BJ (cell line): ENCODE results near the gene SLC35E3. TPM values are rescaled to one million over a fixed set of nuclear protein-coding genes. Genes with fewer than 3 reads are reported as not detected.
A peak's percentile ranks its signal among the peaks of the same experiment; 100 is the strongest.
"Not testable (repeated sequence)": the region's sequence is repeated elsewhere in the genome, so short reads cannot be mapped to it uniquely, and the experiment has no call there.

ENCODE experiments used
- CTCF ChIA-PET: fragments of 350-600 bp; formaldehyde crosslinking; extraction: SDS; loops from one replicate; lab custom pipeline; 2021; ENCODE audit warnings: antibody characterized with exemption, inconsistent platforms; lab: Yijun Ruan, JAX
- POLR2A ChIA-PET: fragments of 300-600 bp; sonication (Branson Sonifier 250); formaldehyde crosslinking; extraction: SDS; loops from one replicate; lab custom pipeline; 2021; ENCODE audit warnings: antibody characterized with exemption; lab: Charles Lee
- DNase-seq: peaks from one replicate; pipeline ENCODE4 v3.0.0-alpha.2; 2011; ENCODE audit warnings: low read depth
- H3K27me3 ChIP-seq: 2 replicates; pipeline ENCODE4 v1.6.0; 2011; ENCODE audit warnings: low read length; ENCODE audit not compliant: control insufficient read depth, insufficient read depth
- H3K36me3 ChIP-seq: 2 replicates; pipeline ENCODE4 v1.5.1; 2011; ENCODE audit warnings: low read length; ENCODE audit not compliant: control insufficient read depth, insufficient read depth
- H3K4me3 ChIP-seq: 2 replicates; pipeline ENCODE4 v1.5.1; 2011; ENCODE audit warnings: low read depth, mild to moderate bottlenecking, control low read depth, low read length
- polyA plus RNA-seq: library from polyadenylated mRNA; depleted of rRNA; stranded (reverse); fragments of >200 nt; gene quantifications from 2 replicates; pipeline ENCODE4 v1.2.3, GENCODE V29; 2011
- TF ChIP-seq, protein P1 (sequence below): IDR thresholded peaks from 2 replicates; pipeline ENCODE4 v1.5.1; 2011; ENCODE audit warnings: low read depth, mild to moderate bottlenecking, control low read depth, inconsistent platforms, low read length, moderate library complexity; ENCODE audit not compliant: insufficient read depth

SLC35E3 gene
- polyA plus RNA-seq, 1 experiment, result 5.7 TPM

DNA sequence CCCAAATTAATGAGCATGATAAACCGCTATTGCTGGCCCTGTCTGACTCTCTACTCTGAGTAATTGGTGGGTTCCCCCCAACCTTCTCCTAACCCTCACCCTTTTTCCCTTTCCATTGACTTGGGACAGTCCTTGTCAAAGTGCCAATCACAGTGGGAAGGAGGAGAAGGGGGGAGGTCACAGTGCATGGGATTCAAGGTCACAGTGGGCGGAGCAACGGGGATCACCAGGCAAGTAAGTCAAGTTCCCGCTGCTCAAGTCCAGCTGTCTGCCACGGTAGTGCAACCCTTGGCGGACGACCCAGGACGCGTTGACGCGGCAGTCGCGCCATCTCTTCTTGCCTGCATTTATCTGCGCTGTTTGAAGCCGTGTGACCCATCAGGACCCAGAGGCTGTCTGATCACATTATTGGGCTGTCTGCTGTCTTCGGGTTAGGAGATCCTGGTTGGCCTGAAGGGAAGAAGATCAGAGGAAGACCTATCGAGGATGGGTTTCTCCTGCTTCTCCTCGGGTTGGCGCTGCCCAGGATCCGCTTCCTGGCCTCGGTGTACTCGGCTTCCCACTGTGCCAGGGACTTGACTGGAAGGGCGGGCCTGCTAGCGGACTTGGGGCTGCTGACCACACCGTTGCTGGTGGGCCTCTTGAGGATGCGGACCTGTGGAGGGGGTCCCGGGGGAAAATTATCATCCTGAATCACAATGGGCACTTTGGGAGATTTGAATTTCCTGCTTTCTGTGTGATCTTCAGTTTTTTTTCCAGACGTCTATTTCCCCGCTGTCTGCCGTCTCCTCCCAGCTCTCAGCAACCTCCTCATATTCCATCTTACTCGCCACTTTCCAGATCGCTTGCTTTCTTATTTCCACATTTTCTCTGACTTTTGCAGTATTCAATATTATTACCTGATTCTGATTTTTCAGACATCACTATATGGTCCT is 58.9 kb downstream of the SLC35E3 start:
- Histone ChIP-seq H3K36me3 (no peaks in the 10 kb centered on the region), H3K4me3 (no peak overlapping the region), H3K27me3 (no peaks in the 10 kb centered on the region)
- no peak for DNase-seq
- TF ChIP-seq, protein P1, sequence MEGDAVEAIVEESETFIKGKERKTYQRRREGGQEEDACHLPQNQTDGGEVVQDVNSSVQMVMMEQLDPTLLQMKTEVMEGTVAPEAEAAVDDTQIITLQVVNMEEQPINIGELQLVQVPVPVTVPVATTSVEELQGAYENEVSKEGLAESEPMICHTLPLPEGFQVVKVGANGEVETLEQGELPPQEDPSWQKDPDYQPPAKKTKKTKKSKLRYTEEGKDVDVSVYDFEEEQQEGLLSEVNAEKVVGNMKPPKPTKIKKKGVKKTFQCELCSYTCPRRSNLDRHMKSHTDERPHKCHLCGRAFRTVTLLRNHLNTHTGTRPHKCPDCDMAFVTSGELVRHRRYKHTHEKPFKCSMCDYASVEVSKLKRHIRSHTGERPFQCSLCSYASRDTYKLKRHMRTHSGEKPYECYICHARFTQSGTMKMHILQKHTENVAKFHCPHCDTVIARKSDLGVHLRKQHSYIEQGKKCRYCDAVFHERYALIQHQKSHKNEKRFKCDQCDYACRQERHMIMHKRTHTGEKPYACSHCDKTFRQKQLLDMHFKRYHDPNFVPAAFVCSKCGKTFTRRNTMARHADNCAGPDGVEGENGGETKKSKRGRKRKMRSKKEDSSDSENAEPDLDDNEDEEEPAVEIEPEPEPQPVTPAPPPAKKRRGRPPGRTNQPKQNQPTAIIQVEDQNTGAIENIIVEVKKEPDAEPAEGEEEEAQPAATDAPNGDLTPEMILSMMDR, result no peak
- ChIA-PET POLR2A (no interaction called here), CTCF (interaction anchor here (1.2 kb wide), 1 partner anchor 10 kb away, joined by 3 read pairs; no protein-coding TSS in a partner anchor)

DNA sequence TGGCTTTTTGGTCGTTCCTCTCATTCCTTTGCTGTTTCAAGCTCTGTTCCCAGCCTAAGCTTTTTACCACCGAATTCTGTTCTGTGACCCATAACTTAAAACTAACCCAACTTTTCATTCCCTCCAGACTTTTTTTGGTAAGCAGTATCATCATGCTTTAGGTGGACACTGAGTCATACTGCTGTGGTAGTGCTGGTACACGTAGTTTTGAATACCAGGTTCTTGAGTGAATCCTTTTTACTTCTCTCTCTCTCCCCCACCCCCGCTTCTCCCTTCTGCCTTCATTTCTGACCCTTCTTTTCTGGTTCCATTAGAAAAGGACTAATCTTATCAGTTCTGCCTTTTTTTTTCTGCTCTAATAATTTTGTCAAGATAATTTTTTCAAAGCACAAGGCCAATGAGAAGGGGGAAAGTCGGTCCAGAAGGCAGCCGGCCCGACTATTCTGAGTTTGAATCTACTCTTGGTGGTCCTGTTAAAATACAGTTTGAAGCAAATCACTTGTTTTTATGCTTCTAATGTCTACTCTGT is 59.7 kb downstream of the SLC35E3 start:
- no peak overlapping the region for H3K4me3 ChIP-seq
- TF ChIP-seq, protein P1, result no peak
- DNase-seq, result no peak
- H3K36me3 ChIP-seq, result no peaks in the 10 kb centered on the region; the same call in 1 of the 2 replicates
- POLR2A ChIA-PET, result no interaction called here
- CTCF ChIA-PET, result no interaction called here
- H3K27me3 ChIP-seq, result no peaks in the 10 kb centered on the region

DNA sequence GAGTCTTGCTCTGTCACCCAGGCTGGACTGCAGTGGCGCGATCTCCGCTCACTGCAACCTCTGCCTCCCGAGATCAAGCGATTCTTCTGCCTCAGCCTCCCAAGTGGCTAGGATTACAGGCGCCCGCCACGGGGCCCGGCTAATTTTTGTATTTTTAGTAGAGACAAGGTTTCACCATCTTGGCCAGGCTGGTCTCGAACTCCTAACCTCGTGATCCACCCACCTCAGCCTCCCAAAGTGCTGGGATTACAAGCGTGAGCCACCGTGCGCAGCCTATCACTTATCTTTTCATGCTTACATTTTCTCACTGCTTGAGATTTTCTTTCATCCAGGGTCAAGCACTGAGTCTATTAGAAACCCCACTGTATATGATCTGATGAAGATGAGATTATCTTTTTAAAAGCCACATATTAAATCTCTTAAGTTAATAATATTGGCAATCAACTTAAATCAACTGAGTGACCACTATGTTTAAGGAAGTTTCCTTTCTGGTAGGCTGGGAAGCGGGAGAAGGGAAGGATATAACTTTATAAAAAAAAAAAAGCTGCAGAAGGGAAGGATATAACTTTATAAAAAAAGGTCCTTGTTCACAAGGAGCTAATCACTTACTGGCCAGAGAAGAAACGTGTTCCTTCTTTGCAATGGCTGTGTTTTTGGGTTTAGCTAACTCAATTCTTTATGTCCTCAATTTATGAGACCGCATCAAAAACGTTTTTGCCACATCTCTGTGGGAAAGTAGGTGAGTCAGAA is 60.7 kb downstream of the SLC35E3 start:
- H3K36me3 ChIP-seq, result no peaks in the 10 kb centered on the region; the same call in 1 of the 2 replicates
- H3K27me3 ChIP-seq, result no peaks in the 10 kb centered on the region
- TF ChIP-seq, protein P1, result no peak
- H3K4me3 ChIP-seq, result no peak overlapping the region
- ChIA-PET POLR2A (interaction anchor here (0.7 kb wide), 1 partner anchor 150 kb away, joined by 4 read pairs; no protein-coding TSS in a partner anchor), CTCF (interaction anchor here (1.7 to 1.8 kb wide), 2 partner anchors 10 to 15 kb away, joined by 6 to 16 read pairs; no protein-coding TSS in a partner anchor)
- no peak for DNase-seq

DNA sequence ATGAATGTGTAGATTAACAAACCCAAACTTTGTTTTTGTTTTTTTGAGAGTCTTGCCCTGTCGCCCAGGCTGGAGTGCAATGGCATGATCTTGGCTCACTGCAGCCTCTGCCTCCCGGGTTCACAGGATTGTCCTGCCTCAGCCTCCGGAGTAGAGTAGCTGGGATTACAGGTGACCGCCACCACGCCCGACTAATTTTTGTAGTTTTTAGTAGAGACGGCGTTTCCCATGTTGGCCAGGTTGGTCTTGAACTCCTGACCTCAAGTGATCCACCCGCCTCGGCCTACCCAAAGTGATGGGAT is 61.2 kb downstream of the SLC35E3 start:
- ChIA-PET CTCF (interaction anchor here (0.7 to 1.8 kb wide), 5 partner anchors 11 to 448 kb away, joined by 3 to 16 read pairs (median 4); no protein-coding TSS in a partner anchor), POLR2A (interaction anchor here (0.7 kb wide), 1 partner anchor 150 kb away, joined by 4 read pairs; no protein-coding TSS in a partner anchor)
- not testable (repeated sequence) for DNase-seq, H3K27me3 ChIP-seq, H3K36me3 ChIP-seq
- peak overlapping the region; percentile 100 for H3K4me3 ChIP-seq

DNA sequence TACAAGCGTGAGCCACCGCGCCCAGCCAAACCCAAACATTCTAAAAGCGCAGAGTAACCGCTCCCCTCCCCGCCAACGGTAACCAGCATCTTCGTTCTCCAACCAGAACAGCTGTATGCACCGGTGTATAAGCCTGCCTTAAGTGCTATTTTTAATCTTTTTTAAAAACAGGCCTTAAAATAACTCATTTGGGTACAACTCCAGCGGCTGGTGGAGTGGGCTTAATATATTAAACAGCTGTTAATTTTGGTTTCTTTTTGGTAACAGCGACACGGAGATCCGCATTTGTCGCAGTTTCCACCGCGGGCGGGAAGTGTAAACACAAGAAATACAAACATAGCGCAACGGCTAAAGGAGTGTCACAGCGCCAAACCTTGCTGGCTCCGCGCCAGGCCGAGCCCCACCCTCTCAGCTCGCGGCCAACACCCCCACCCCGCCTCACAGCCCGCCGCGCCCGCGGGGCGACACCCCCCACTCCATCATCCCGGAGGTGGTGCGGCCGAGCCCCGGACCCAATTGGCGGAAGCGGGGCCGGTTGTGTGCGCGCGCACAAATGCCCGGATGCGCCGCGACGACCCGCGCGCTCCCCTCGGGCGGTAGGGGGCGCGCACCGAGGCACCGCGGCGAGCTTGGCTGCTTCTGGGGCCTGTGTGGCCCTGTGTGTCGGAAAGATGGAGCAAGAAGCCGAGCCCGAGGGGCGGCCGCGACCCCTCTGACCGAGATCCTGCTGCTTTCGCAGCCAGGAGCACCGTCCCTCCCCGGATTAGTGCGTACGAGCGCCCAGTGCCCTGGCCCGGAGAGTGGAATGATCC is 61.8 kb downstream of the SLC35E3 start, which contains the start of gene MDM2:
TSS of gene MDM2 (plus strand) at position 602 of the 812 bp plus-strand sequence. CDS start 301 bp downstream, outside the sequence.
- ChIA-PET CTCF (interaction anchor here (0.7 to 1.8 kb wide), 5 partner anchors 11 to 448 kb away, joined by 3 to 16 read pairs (median 4); no protein-coding TSS in a partner anchor), POLR2A (interaction anchor here (0.6 kb wide), 2 partner anchors 43 to 134 kb away, joined by 4 to 5 read pairs; no protein-coding TSS in a partner anchor)
- DNase-seq, result peak; percentile 41
- TF ChIP-seq, protein P1, result peak; percentile 62
- Histone ChIP-seq H3K36me3 (peaks cover 5% of the 10 kb centered on the region; the same call in 1 of the 2 replicates), H3K27me3 (no peaks in the 10 kb centered on the region), H3K4me3 (peak within 1 kb of the TSS; percentile 100)
